Measurements from ENCODE around the gene MAP7D3. TPM values are rescaled to one million over a fixed set of nuclear protein-coding genes. Genes with fewer than 3 reads are reported as not detected.

The MAP7D3 gene
- total RNA-seq, 2 experiments from 2014 or later, result 12.2 to 13.3 TPM

DNA sequence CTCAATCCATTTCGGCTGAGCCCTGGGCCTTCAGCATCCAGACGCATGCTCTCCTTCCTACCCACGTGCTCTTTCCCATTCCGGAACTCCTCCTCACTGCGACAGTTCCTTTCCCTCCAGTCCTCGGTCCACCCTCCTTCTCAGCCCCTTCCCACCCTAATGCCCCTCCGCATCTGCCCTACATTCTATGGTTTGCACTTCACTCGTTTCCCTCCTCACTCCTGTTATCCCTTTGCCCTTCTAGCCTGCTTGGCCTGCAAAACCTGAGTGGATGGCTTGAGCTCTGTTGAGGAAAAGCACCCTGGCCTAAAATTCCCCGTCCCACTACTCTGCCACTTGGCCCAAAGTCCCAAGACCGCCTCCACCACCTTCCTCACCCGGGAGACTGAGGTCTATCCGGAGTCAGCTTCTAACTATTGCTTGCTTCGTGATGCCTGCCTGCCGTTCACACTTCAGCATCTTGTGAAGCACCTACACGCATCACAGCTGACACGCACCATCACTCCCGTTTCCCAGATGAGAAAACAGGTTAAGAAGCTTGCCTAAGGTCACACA is 38.6 kb downstream of the MAP7D3 start:
- no peaks in the 10 kb centered on the region for H3K9me3 Mint-ChIP-seq (ENCODE audit: insufficient read depth)
- ChIA-PET CTCF (interaction anchor here (1.3 kb wide), 1 partner anchor 56 kb away, joined by 3 read pairs; no protein-coding TSS in a partner anchor), POLR2A (no interaction called here)
- H3K36me3 Mint-ChIP-seq (ENCODE audit: low read depth), result peaks cover 8% of the 10 kb centered on the region
- H3K27me3 Mint-ChIP-seq (ENCODE audit: low read depth), result no peaks in the 10 kb centered on the region
- ATAC-seq (no peak), DNase-seq (no peak)
- H3K4me3 Mint-ChIP-seq, result no peak overlapping the region
- peak overlapping the region; percentile 43 for H3K27ac Mint-ChIP-seq
- H3K4me1 Mint-ChIP-seq (ENCODE audit: low read depth), result no peaks in the 10 kb centered on the region

- no peak for ATAC-seq
- Mint-ChIP-seq H3K9me3 (ENCODE audit: insufficient read depth) (no peaks in the 10 kb centered on the region), H3K27me3 (ENCODE audit: low read depth) (no peaks in the 10 kb centered on the region), H3K36me3 (ENCODE audit: low read depth) (peaks cover 8% of the 10 kb centered on the region), H3K27ac (no peak overlapping the region), H3K4me1 (ENCODE audit: low read depth) (no peaks in the 10 kb centered on the region), H3K4me3 (no peak overlapping the region)
- POLR2A ChIA-PET, result no interaction called here
- CTCF ChIA-PET, result interaction anchor here (1.0 kb wide), 1 partner anchor 46 kb away, joined by 3 read pairs; no protein-coding TSS in a partner anchor
- no peak for DNase-seq
Measured at GRCh38 chrX:136211766-136212556, 39.2 kb downstream of the MAP7D3 start.

DNA sequence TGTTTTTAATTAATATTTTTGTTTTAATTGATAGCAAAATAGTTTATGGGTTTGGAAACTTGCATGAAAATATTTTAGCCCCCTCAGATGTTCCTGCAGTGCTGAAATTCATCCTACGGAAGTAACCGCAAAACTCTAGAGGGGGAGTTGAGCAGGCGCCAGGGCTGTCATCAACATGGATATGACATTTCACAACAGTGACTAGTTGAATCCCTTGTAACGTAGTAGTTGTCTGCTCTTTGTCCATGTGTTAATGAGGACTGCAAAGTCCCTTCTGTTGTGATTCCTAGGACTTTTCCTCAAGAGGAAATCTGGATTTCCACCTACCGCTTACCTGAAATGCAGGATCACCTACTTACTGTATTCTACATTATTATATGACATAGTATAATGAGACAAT is 40.4 kb downstream of the MAP7D3 start:
- no peaks in the 10 kb centered on the region for H3K27me3 Mint-ChIP-seq (ENCODE audit: low read depth)
- no peak overlapping the region for H3K4me3 Mint-ChIP-seq
- ChIA-PET POLR2A (no interaction called here), CTCF (interaction anchor here (1.0 to 2.5 kb wide), 2 partner anchors 45 to 182 kb away, joined by 3 to 34 read pairs; no protein-coding TSS in a partner anchor)
- ATAC-seq, result no peak
- H3K9me3 Mint-ChIP-seq (ENCODE audit: insufficient read depth), result no peaks in the 10 kb centered on the region
- no peaks in the 10 kb centered on the region for H3K4me1 Mint-ChIP-seq (ENCODE audit: low read depth)
- no peak for DNase-seq
- peaks cover 8% of the 10 kb centered on the region for H3K36me3 Mint-ChIP-seq (ENCODE audit: low read depth)
- H3K27ac Mint-ChIP-seq, result no peak overlapping the region

DNA sequence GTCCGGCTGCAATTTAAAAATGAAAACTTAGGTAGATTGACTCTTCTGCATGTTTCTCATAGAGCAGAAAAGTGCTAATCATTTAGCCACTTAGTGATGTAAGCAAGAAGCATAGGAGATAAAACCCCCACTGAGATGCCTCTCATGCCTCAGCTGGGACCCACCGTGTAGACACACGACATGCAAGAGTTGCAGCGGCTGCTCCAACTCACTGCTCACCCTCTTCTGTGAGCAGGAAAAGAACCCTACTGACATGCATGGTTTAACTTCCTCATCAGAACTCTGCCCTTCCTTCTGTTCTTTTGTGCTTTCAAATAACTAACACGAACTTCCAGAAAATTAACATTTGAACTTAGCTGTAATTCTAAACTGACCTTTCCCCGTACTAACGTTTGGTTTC is 41.0 kb downstream of the MAP7D3 start:
- H3K27me3 Mint-ChIP-seq (ENCODE audit: low read depth), result no peaks in the 10 kb centered on the region
- POLR2A ChIA-PET, result no interaction called here
- H3K9me3 Mint-ChIP-seq (ENCODE audit: insufficient read depth), result no peaks in the 10 kb centered on the region
- ATAC-seq (no peak), DNase-seq (no peak)
- no peak overlapping the region for H3K27ac Mint-ChIP-seq
- peaks cover 1% of the 10 kb centered on the region for H3K4me1 Mint-ChIP-seq (ENCODE audit: low read depth)
- H3K36me3 Mint-ChIP-seq (ENCODE audit: low read depth), result peaks cover 4% of the 10 kb centered on the region
- no peak overlapping the region for H3K4me3 Mint-ChIP-seq
- CTCF ChIA-PET, result interaction anchor here (1.7 to 2.5 kb wide), 3 partner anchors 13 to 181 kb away, joined by 7 to 34 read pairs (median 10); no protein-coding TSS in a partner anchor

GRCh38 chrX:136209751-136210150 is 41.4 kb downstream of the MAP7D3 start:
- Mint-ChIP-seq H3K27ac (no peak overlapping the region), H3K4me3 (no peak overlapping the region), H3K4me1 (ENCODE audit: low read depth) (peaks cover 5% of the 10 kb centered on the region), H3K27me3 (ENCODE audit: low read depth) (no peaks in the 10 kb centered on the region), H3K9me3 (ENCODE audit: insufficient read depth) (no peaks in the 10 kb centered on the region), H3K36me3 (ENCODE audit: low read depth) (peaks cover 2% of the 10 kb centered on the region)
- CTCF ChIA-PET, result interaction anchor here (1.0 to 2.5 kb wide), 7 partner anchors 12 to 181 kb away, joined by 3 to 34 read pairs (median 7); no protein-coding TSS in a partner anchor
- DNase-seq (no peak), ATAC-seq (no peak)
- POLR2A ChIA-PET, result no interaction called here

GRCh38 chrX:136209016-136209738 is 42.0 kb downstream of the MAP7D3 start:
- DNase-seq, result peak; percentile 42
- peaks cover 2% of the 10 kb centered on the region for H3K36me3 Mint-ChIP-seq (ENCODE audit: low read depth)
- no peak overlapping the region for H3K27ac Mint-ChIP-seq
- ChIA-PET POLR2A (no interaction called here), CTCF (interaction anchor here (0.6 to 2.5 kb wide), 11 partner anchors 12 to 180 kb away, joined by 3 to 34 read pairs (median 4); no protein-coding TSS in a partner anchor)
- H3K27me3 Mint-ChIP-seq (ENCODE audit: low read depth), result no peaks in the 10 kb centered on the region
- peak; percentile 61 for ATAC-seq
- H3K4me3 Mint-ChIP-seq, result no peak overlapping the region
- peaks cover 11% of the 10 kb centered on the region for H3K4me1 Mint-ChIP-seq (ENCODE audit: low read depth)
- H3K9me3 Mint-ChIP-seq (ENCODE audit: insufficient read depth), result no peaks in the 10 kb centered on the region

- no peaks in the 10 kb centered on the region for H3K9me3 Mint-ChIP-seq (ENCODE audit: insufficient read depth)
- ChIA-PET POLR2A (no interaction called here), CTCF (no interaction called here)
- peaks cover 26% of the 10 kb centered on the region for H3K4me1 Mint-ChIP-seq (ENCODE audit: low read depth)
- H3K27me3 Mint-ChIP-seq (ENCODE audit: low read depth), result no peaks in the 10 kb centered on the region
- ATAC-seq (no peak), DNase-seq (no peak)
- no peak overlapping the region for H3K4me3 Mint-ChIP-seq
- peaks cover 2% of the 10 kb centered on the region for H3K36me3 Mint-ChIP-seq (ENCODE audit: low read depth)
- H3K27ac Mint-ChIP-seq, result no peak overlapping the region
Measured at GRCh38 chrX:136207546-136207945, 43.7 kb downstream of the MAP7D3 start.

DNA sequence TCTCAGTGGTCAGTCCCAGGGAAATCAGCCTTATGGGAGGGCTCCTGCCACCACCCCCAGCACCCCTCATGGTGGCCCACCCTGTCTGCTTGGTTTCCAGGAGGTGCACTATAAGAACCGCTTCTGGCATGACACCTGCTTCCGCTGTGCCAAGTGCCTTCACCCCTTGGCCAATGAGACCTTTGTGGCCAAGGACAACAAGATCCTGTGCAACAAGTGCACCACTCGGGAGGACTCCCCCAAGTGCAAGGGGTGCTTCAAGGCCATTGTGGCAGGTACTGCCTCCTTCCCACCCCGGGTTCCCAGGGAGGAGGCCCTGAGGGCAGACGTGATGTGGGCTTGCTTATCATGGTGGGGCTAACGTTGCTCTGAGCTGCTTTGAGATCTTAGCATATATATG is 44.3 kb downstream of the MAP7D3 start:
- no peaks in the 10 kb centered on the region for H3K9me3 Mint-ChIP-seq (ENCODE audit: insufficient read depth)
- ChIA-PET POLR2A (no interaction called here), CTCF (interaction anchor here (8.8 kb wide), 1 partner anchor 179 kb away, joined by 46 read pairs; no protein-coding TSS in a partner anchor)
- peaks cover 2% of the 10 kb centered on the region for H3K36me3 Mint-ChIP-seq (ENCODE audit: low read depth)
- H3K4me1 Mint-ChIP-seq (ENCODE audit: low read depth), result peaks cover 26% of the 10 kb centered on the region
- DNase-seq (no peak), ATAC-seq (no peak)
- no peak overlapping the region for H3K4me3 Mint-ChIP-seq
- H3K27me3 Mint-ChIP-seq (ENCODE audit: low read depth), result no peaks in the 10 kb centered on the region
- H3K27ac Mint-ChIP-seq, result no peak overlapping the region

GRCh38 chrX:136205882-136206380 is 45.3 kb downstream of the MAP7D3 start:
- no peak overlapping the region for H3K27ac Mint-ChIP-seq
- peaks cover 2% of the 10 kb centered on the region for H3K36me3 Mint-ChIP-seq (ENCODE audit: low read depth)
- H3K4me3 Mint-ChIP-seq, result no peak overlapping the region
- ATAC-seq (no peak), DNase-seq (no peak)
- POLR2A ChIA-PET, result no interaction called here
- CTCF ChIA-PET, result interaction anchor here (8.8 kb wide), 1 partner anchor 178 kb away, joined by 46 read pairs; no protein-coding TSS in a partner anchor
- H3K4me1 Mint-ChIP-seq (ENCODE audit: low read depth), result peaks cover 26% of the 10 kb centered on the region
- H3K9me3 Mint-ChIP-seq (ENCODE audit: insufficient read depth), result no peaks in the 10 kb centered on the region
- no peaks in the 10 kb centered on the region for H3K27me3 Mint-ChIP-seq (ENCODE audit: low read depth)

DNA sequence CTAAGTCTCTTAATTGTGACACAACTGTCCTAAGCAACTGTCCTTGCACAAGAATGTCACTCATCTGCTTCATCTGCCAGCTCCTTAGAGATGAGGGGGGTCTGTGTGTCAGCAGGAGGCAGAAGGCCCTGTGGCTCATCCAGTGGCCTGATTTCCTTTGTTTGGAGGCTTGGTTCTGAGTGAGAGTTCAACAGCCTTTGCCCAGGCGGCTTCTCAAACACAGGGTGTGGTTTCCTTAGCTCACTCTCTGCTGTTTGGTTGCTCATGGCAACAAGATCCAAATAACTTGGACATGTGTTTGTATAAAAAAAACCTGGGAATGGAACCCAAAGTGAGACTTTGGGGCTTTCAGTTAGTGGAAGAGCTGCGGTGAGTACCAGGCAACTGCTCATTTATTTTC is 46.6 kb downstream of the MAP7D3 start:
- Mint-ChIP-seq H3K4me1 (ENCODE audit: low read depth) (peaks cover 27% of the 10 kb centered on the region), H3K36me3 (ENCODE audit: low read depth) (no peaks in the 10 kb centered on the region), H3K27me3 (ENCODE audit: low read depth) (no peaks in the 10 kb centered on the region), H3K27ac (peak overlapping the region; percentile 72), H3K9me3 (ENCODE audit: insufficient read depth) (no peaks in the 10 kb centered on the region), H3K4me3 (no peak overlapping the region)
- POLR2A ChIA-PET, result no interaction called here
- ATAC-seq (peak; percentile 71), DNase-seq (peak; percentile 33)
- CTCF ChIA-PET, result interaction anchor here (1.1 to 8.8 kb wide), 3 partner anchors 37 to 176 kb away, joined by 3 to 46 read pairs (median 4); no protein-coding TSS in a partner anchor

- Mint-ChIP-seq H3K4me1 (ENCODE audit: low read depth) (peaks cover 27% of the 10 kb centered on the region), H3K27me3 (ENCODE audit: low read depth) (no peaks in the 10 kb centered on the region), H3K27ac (no peak overlapping the region), H3K36me3 (ENCODE audit: low read depth) (no peaks in the 10 kb centered on the region), H3K9me3 (ENCODE audit: insufficient read depth) (no peaks in the 10 kb centered on the region), H3K4me3 (no peak overlapping the region)
- CTCF ChIA-PET, result interaction anchor here (1.1 to 8.8 kb wide), 6 partner anchors 15 to 176 kb away, joined by 3 to 46 read pairs (median 4); no protein-coding TSS in a partner anchor
- POLR2A ChIA-PET, result no interaction called here
- ATAC-seq, result no peak
- DNase-seq, result no peak
Measured at GRCh38 chrX:136203951-136204350, 47.2 kb downstream of the MAP7D3 start.

Measured in activated CD8-positive, alpha-beta T cell treated with anti-CD3 and anti-CD28 coated beads, Interleukin-2, amount 10 ng/mL, durations not matched to agents 7 days and 5 days (primary cell).